H1 (cell line): ENCODE results near the gene WDR45B. TPM values are rescaled to one million over a fixed set of nuclear protein-coding genes. Genes with fewer than 3 reads are reported as not detected.

Experiments used
- ASH2L ChIP-seq: fragments of 200-600, 300-600 bp; sonication (generic); IDR thresholded peaks from one replicate; pipeline ENCODE4 v1.7.1; 2017; ENCODE audit warnings: low read length
- KDM4A ChIP-seq: IDR thresholded peaks from one replicate; pipeline ENCODE4 v1.7.1; 2012; ENCODE audit warnings: low read depth, mild to moderate bottlenecking, moderate library complexity, low read length, inconsistent platforms; ENCODE audit not compliant: severe bottlenecking
- POLR2AphosphoS5 ChIP-seq: IDR thresholded peaks from 2 replicates; pipeline ENCODE4 v1.6.1; 2011; ENCODE audit warnings: low read depth, low read length
- SP1 ChIP-seq: IDR thresholded peaks from 2 replicates; pipeline ENCODE4 v1.6.1; 2011; ENCODE audit warnings: low read depth, low read length
- SP2 ChIP-seq: IDR thresholded peaks from 2 replicates; pipeline ENCODE4 v1.6.1; 2012; ENCODE audit warnings: mild to moderate bottlenecking, low read length, inconsistent platforms
- TAF7 ChIP-seq: optimal IDR thresholded peaks from 2 replicates; pipeline ENCODE3; 2011; ENCODE audit warnings: low read depth, mild to moderate bottlenecking, inconsistent platforms, low read length, moderate library complexity, borderline replicate concordance
- TBP ChIP-seq: IDR thresholded peaks from 2 replicates; pipeline ENCODE4 v1.6.1; 2011; ENCODE audit warnings: low read depth, low read length, improper control_type of control experiment
- polyA plus RNA-seq, 7 experiments: library from polyadenylated mRNA; depleted of rRNA in 3 of 7; stranded (reverse) in 5 of 7; unstranded in 2 of 7; fragments of >200 nt in 5 of 7; fragments of 200-250 nt in 2 of 7; gene quantifications; 1 replicate in 5 of 7; 2 replicates in 1 of 7; 4 replicates in 1 of 7; pipeline versions ENCODE4 v1.2.1 to v1.2.3, GENCODE V29; 2011 to 2013; ENCODE audit warnings: missing spikeins in 2 of 7, mixed read lengths in 2 of 7
- total RNA-seq: library from RNA; stranded (reverse); fragmentation: NEBNext Ultra II Directional; extraction: Animal tissue kit (Norgen Biotek cat#: 25700); gene quantifications from 2 replicates; pipeline ENCODE4 v1.2.1, GENCODE V29; 2021
- TF ChIP-seq, protein P1 (sequence below): fragments of 300-600 bp; sonication (generic); IDR thresholded peaks from 2 replicates; pipeline ENCODE4 v1.7.1; 2012; ENCODE audit warnings: low read length, moderate library complexity, mild to moderate bottlenecking, inconsistent platforms; ENCODE audit not compliant: insufficient replicate concordance

WDR45B gene
- total and polyA plus RNA-seq, 2 of the 8 experiments (the other 6 are each of a cell fraction or from before 2014, with no cell fraction given), result 82.0 to 100 TPM

DNA sequence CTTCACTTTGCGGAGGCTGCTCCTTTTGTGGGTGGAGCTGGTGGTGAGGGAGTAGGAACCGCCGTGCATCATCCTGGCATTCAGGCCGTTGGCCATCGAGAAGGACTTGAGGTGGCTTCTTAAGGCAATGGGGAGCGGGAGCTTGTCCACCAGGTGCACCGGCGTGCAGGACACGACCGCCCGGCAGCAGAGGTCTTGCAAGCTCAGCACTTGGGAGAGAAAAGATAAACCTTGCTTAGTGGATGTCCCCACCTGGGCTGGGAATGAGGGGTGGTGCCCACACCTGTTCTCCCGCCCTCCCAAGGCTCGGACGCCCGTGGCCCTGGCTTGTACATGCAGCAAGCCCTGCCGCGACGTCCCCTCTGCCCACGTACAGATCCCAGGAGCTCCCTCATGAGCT lies 9.7 kb upstream of the WDR45B start (continued):
- no peak for TF ChIP-seq ASH2L
- TF ChIP-seq SP1, result no peak
- no peak for TF ChIP-seq KDM4A
- no peak for TF ChIP-seq TAF7
- no peak for TF ChIP-seq POLR2AphosphoS5
- no peak for TF ChIP-seq TBP
- TF ChIP-seq, protein P1, sequence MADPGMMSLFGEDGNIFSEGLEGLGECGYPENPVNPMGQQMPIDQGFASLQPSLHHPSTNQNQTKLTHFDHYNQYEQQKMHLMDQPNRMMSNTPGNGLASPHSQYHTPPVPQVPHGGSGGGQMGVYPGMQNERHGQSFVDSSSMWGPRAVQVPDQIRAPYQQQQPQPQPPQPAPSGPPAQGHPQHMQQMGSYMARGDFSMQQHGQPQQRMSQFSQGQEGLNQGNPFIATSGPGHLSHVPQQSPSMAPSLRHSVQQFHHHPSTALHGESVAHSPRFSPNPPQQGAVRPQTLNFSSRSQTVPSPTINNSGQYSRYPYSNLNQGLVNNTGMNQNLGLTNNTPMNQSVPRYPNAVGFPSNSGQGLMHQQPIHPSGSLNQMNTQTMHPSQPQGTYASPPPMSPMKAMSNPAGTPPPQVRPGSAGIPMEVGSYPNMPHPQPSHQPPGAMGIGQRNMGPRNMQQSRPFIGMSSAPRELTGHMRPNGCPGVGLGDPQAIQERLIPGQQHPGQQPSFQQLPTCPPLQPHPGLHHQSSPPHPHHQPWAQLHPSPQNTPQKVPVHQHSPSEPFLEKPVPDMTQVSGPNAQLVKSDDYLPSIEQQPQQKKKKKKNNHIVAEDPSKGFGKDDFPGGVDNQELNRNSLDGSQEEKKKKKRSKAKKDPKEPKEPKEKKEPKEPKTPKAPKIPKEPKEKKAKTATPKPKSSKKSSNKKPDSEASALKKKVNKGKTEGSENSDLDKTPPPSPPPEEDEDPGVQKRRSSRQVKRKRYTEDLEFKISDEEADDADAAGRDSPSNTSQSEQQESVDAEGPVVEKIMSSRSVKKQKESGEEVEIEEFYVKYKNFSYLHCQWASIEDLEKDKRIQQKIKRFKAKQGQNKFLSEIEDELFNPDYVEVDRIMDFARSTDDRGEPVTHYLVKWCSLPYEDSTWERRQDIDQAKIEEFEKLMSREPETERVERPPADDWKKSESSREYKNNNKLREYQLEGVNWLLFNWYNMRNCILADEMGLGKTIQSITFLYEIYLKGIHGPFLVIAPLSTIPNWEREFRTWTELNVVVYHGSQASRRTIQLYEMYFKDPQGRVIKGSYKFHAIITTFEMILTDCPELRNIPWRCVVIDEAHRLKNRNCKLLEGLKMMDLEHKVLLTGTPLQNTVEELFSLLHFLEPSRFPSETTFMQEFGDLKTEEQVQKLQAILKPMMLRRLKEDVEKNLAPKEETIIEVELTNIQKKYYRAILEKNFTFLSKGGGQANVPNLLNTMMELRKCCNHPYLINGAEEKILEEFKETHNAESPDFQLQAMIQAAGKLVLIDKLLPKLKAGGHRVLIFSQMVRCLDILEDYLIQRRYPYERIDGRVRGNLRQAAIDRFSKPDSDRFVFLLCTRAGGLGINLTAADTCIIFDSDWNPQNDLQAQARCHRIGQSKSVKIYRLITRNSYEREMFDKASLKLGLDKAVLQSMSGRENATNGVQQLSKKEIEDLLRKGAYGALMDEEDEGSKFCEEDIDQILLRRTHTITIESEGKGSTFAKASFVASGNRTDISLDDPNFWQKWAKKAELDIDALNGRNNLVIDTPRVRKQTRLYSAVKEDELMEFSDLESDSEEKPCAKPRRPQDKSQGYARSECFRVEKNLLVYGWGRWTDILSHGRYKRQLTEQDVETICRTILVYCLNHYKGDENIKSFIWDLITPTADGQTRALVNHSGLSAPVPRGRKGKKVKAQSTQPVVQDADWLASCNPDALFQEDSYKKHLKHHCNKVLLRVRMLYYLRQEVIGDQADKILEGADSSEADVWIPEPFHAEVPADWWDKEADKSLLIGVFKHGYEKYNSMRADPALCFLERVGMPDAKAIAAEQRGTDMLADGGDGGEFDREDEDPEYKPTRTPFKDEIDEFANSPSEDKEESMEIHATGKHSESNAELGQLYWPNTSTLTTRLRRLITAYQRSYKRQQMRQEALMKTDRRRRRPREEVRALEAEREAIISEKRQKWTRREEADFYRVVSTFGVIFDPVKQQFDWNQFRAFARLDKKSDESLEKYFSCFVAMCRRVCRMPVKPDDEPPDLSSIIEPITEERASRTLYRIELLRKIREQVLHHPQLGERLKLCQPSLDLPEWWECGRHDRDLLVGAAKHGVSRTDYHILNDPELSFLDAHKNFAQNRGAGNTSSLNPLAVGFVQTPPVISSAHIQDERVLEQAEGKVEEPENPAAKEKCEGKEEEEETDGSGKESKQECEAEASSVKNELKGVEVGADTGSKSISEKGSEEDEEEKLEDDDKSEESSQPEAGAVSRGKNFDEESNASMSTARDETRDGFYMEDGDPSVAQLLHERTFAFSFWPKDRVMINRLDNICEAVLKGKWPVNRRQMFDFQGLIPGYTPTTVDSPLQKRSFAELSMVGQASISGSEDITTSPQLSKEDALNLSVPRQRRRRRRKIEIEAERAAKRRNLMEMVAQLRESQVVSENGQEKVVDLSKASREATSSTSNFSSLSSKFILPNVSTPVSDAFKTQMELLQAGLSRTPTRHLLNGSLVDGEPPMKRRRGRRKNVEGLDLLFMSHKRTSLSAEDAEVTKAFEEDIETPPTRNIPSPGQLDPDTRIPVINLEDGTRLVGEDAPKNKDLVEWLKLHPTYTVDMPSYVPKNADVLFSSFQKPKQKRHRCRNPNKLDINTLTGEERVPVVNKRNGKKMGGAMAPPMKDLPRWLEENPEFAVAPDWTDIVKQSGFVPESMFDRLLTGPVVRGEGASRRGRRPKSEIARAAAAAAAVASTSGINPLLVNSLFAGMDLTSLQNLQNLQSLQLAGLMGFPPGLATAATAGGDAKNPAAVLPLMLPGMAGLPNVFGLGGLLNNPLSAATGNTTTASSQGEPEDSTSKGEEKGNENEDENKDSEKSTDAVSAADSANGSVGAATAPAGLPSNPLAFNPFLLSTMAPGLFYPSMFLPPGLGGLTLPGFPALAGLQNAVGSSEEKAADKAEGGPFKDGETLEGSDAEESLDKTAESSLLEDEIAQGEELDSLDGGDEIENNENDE, result no peak
- TF ChIP-seq SP2, result no peak
